Effector memory CD8-positive, alpha-beta T cell (primary cell): Measurements from ENCODE around the gene SLC2A13.
"Not testable (repeated sequence)": the region's sequence is repeated elsewhere in the genome, so short reads cannot be mapped to it uniquely, and the experiment has no call there.

Experiments used
- ATAC-seq: fragments of 150-1000 bp; cut with Tn5 transposase; replicated peaks from 2 replicates; pipeline ENCODE4 v1.10.0; 2021; ENCODE audit warnings: mild to moderate bottlenecking, moderate library complexity
- DNase-seq, 3 experiments: peaks; one replicate each; pipeline ENCODE4 v3.0.0; 2021
- H3K27ac Mint-ChIP-seq, 2 donors: one replicate each; pipeline ENCODE4 v1.8.0; 2022; ENCODE audit warnings: mild to moderate bottlenecking in 2 of 2, mixed read lengths in 2 of 2, moderate library complexity in 2 of 2
- H3K27me3 Mint-ChIP-seq, 2 donors: one replicate each; pipeline ENCODE4 v1.8.0; 2022; ENCODE audit warnings: mixed read lengths in 2 of 2
- H3K36me3 Mint-ChIP-seq: one replicate; pipeline ENCODE4 v1.8.0; 2022; ENCODE audit warnings: mild to moderate bottlenecking, moderate library complexity, mixed read lengths; ENCODE audit not compliant: insufficient read depth
- H3K4me1 Mint-ChIP-seq, 2 donors: one replicate each; pipeline ENCODE4 v1.8.0; 2022; ENCODE audit warnings: low read depth in 2 of 2, mixed read lengths in 2 of 2
- H3K4me3 Mint-ChIP-seq, 2 donors: one replicate each; pipeline ENCODE4 v1.8.0; 2022; ENCODE audit warnings: mild to moderate bottlenecking in 2 of 2, mixed read lengths in 2 of 2, moderate library complexity in 2 of 2
- H3K9me3 Mint-ChIP-seq, 2 donors: one replicate each; pipeline ENCODE4 v1.8.0; 2022; ENCODE audit warnings: mixed read lengths in 2 of 2

SLC2A13 gene

DNA sequence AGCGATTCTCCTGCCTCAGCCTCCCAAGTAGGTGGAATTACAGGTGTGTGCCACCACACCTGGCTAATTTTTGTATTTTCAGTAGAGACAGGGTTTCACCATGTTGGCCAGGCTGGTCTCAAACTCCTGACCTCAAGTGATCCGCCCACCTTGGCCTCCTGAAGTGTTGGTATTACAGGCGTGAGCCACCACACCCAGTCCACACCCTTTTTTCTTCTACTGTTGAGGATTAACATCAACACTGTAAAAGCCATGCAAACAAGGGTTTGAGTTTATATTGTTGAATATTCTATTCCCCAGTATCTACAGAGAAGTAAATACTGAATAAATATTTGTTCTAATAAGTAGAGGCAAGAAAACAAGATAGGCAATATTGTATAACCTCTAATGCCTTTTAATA lies 58.9 kb downstream of the SLC2A13 start:
- H3K9me3 Mint-ChIP-seq, H3K27me3 Mint-ChIP-seq, ATAC-seq, H3K36me3 Mint-ChIP-seq, H3K4me1 Mint-ChIP-seq, H3K4me3 Mint-ChIP-seq, DNase-seq: not testable (repeated sequence)
- peak overlapping the region in 1 of 2 donors; percentile 65 for H3K27ac Mint-ChIP-seq

DNA sequence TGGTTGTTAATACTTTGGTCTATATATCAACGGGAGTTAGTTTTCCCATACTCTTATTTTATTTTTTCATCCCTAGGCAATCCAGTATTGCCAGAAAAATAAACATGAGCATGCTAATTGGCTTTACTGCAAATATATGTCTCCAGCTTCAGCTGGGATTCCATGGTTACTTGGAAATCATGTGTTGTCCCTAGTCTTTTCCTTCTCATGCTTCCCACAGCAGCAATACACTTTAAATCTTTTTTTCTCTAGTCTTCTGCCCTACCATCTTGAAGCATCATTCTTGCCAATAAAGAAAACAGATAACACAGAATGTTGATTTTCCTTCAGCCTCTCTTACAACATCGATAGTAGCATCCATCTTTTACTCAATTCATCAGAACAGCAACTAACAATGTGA lies 60.2 kb downstream of the SLC2A13 start:
- ATAC-seq = no peak
- Mint-ChIP-seq H3K4me3 (no peak overlapping the region), H3K27ac (no peak overlapping the region), H3K36me3 (no peaks in the 10 kb centered on the region), H3K9me3 (no peaks in the 10 kb centered on the region), H3K27me3 (no peaks in the 10 kb centered on the region), H3K4me1 (no peaks in the 10 kb centered on the region)
- DNase-seq = no peak

DNA sequence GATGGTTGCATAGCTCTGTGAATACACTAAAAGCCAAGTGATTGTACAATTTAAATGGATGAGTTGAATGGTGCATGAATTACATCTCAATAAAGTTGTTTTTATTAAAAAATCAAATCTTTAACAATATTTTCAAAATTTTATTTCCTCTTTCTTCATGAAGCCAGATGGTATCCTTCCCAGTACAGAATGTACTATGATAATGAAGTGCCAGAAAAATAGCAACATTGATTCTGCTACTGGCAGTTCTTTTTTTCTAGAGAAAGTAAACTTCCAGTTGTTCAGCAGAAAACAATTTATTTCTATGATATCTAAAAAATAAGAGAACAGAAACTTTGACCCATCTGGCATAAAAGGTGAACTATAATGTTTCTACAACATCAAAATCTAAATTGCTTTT lies 61.5 kb downstream of the SLC2A13 start:
- Mint-ChIP-seq H3K4me3 (no peak overlapping the region), H3K9me3 (no peaks in the 10 kb centered on the region), H3K36me3 (no peaks in the 10 kb centered on the region), H3K4me1 (peaks cover 0 to 1% of the 10 kb centered on the region in 2 donors), H3K27ac (no peak overlapping the region), H3K27me3 (no peaks in the 10 kb centered on the region)
- no peak for ATAC-seq
- no peak for DNase-seq

DNA sequence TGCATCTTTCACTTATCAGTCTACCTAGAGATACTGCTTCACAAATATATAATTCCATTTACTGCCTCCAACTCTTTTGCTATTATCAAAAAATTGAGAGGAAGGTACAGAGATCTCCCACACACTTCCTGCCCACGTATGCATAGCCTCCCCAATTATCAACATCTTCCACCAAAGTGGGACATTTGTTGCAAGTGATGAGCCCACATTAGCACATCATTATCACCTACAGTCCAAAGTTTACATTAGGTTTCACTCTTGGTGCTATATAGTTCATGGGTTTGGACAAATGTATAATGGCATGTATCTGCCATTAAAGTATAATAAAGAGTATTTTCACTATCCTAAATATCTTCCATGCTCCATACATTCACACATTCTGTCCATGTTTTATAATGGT lies 66.3 kb downstream of the SLC2A13 start:
- no peak for DNase-seq
- no peak overlapping the region for H3K27ac Mint-ChIP-seq
- H3K36me3 Mint-ChIP-seq = no peaks in the 10 kb centered on the region
- no peaks in the 10 kb centered on the region for H3K9me3 Mint-ChIP-seq
- H3K27me3 Mint-ChIP-seq = no peaks in the 10 kb centered on the region
- H3K4me3 Mint-ChIP-seq = no peak overlapping the region
- no peak for ATAC-seq
- peaks cover 0 to 1% of the 10 kb centered on the region in 2 donors for H3K4me1 Mint-ChIP-seq

DNA sequence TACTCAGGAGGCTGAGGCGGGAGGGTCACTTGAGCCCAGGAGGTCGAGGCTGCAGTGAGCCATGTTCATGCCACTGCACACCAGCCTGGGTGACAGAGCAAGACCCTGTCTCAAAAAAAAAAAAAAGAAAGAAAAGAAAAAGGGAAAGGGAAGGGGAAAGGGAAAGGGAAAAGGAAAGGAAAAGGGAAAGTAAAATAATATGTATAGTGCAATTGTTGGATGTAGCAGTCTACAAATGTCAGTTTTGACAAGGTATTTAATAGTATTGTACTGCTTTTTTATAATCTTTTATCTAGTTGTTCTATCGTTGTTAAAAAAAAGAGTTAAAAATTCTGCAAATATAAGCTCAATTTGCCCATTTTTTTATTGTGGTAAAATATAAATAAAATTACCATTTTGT lies 67.3 kb downstream of the SLC2A13 start:
- no peaks in the 10 kb centered on the region for H3K9me3 Mint-ChIP-seq
- no peaks in the 10 kb centered on the region for H3K27me3 Mint-ChIP-seq
- H3K27ac Mint-ChIP-seq = no peak overlapping the region

DNA sequence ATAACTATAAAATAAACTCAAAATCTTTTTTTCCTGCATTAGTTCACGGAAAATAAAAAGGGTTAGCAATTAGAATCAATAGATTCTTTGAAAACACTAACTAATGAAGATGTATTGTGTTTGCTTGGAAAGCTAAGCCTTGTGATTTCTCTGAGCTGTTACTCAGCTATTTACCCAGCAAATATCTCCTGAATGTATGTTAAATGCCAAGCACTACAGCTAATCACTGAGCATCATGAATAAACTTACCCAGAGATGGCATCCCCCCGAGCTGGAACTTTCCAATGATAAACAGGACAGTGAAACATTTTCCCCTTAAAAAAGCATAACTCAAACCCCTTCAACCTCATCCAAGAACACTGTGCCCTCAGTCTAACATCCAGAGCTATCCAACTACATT lies 71.2 kb downstream of the SLC2A13 start:
- Mint-ChIP-seq H3K36me3 (no peaks in the 10 kb centered on the region), H3K4me1 (peaks cover 0 to 1% of the 10 kb centered on the region in 2 donors), H3K27me3 (no peaks in the 10 kb centered on the region), H3K27ac (no peak overlapping the region), H3K9me3 (no peaks in the 10 kb centered on the region), H3K4me3 (no peak overlapping the region)
- no peak for ATAC-seq
- no peak for DNase-seq

More for the DNA sequence above, 67.3 kb downstream of the SLC2A13 start:
- DNase-seq = no peak
- no peak overlapping the region for H3K4me3 Mint-ChIP-seq
- no peak for ATAC-seq
- H3K4me1 Mint-ChIP-seq = peaks cover 0 to 1% of the 10 kb centered on the region in 2 donors
- H3K36me3 Mint-ChIP-seq = no peaks in the 10 kb centered on the region

DNA sequence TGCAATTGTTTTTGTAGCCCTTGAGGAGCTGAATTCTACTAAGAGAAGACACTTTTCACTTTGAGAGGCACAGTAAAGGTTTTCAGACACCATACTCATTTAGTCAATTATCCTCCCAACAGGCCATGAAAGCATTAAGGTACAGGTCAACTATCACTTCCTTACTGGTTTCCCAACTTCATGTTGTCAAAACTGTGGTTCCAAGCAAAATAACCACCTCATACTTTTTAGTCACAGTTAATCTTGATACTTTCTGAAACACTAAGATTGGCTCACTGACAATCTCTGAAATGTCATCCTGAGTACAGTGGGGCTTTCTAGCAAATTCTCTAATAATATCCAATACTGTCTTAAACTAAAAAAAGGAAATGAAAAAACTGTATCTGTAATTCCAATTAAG lies 71.7 kb downstream of the SLC2A13 start:
- ATAC-seq (no peak), DNase-seq (no peak)
- Mint-ChIP-seq H3K9me3 (no peaks in the 10 kb centered on the region), H3K27me3 (no peaks in the 10 kb centered on the region), H3K27ac (no peak overlapping the region), H3K36me3 (no peaks in the 10 kb centered on the region), H3K4me1 (no peaks in the 10 kb centered on the region), H3K4me3 (no peak overlapping the region)

DNA sequence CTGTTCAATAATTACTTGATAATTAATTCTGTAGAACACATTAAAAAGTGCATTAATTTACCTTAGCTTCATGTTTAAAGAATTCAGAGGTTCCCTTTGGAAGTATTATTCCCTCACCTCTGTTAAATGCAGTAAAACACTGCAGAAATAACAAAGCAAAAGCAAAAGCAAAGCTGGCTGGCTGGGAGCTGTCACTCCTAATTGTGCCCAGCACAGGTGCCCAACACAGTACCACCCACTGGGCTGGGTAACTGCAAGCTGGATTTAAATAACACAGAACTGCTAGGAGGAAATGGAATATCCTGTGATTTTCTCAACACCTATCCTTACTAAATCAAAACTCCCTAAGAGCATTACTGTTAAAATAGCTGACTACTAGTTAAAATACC lies 72.6 kb downstream of the SLC2A13 start:
- Mint-ChIP-seq H3K27me3 (no peaks in the 10 kb centered on the region), H3K4me1 (no peaks in the 10 kb centered on the region), H3K36me3 (peaks cover 1% of the 10 kb centered on the region), H3K4me3 (no peak overlapping the region), H3K27ac (no peak overlapping the region), H3K9me3 (no peaks in the 10 kb centered on the region)
- ATAC-seq = no peak
- DNase-seq = no peak

DNA sequence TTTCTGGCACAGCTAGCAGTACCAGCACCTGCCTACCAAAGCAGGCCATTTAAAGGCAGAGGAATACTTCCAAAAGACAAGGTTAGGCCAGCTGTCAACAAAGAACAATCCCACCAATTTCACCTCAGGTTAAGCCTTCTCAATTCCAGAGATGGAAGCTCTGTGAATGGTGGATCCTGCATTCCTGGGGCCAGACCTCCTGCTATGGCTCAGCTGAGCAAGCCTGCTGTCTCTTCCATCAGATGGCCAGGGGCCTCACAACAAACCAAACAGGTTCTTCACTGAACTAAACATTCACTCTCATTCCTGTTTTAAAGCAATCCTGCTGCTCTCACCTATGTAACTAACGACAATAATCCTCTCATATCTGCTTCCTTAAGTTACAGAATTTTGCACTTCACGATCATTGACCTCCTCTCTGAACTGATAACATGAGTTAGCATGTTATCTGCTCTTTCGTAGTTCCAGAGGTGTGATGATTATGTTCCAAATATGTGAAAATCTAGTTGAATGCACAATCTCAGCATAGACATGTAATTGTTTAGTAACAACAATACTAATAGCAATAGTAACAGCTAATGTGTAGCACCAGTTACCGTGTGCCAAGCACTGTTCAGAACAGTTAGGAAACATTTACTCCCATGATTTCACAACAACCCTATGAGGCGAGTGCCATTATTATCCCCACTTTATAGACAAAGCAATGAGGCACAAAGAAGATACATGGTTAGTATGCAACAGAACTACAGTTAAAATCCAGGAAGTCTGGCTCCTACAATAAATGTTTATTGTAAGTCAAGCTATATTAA lies 73.2 kb downstream of the SLC2A13 start:
- H3K9me3 Mint-ChIP-seq = no peaks in the 10 kb centered on the region
- no peaks in the 10 kb centered on the region for H3K27me3 Mint-ChIP-seq
- H3K27ac Mint-ChIP-seq = no peak overlapping the region
- no peak overlapping the region for H3K4me3 Mint-ChIP-seq
- DNase-seq (no peak), ATAC-seq (no peak)
- peaks cover 2% of the 10 kb centered on the region for H3K36me3 Mint-ChIP-seq
- H3K4me1 Mint-ChIP-seq = no peaks in the 10 kb centered on the region

DNA sequence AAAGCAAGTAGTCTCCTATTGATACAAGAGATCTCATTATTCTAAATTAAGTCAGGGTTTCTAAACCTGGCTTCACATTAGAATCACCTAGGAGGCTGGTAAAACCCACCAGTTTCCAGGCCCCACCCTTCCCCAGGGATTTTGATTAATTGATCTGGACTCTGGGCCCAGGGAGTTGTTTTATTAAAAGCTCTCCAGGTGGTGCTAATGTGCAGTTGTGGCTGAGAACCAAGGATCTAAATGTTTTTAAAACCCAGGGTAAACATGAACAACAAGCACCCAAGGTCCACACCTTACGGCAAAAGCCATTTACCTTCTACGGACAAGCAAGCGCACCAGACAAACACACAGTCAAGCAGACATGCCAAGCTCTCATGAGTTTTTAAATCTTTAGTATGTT lies 73.9 kb downstream of the SLC2A13 start:
- no peaks in the 10 kb centered on the region for H3K9me3 Mint-ChIP-seq
- H3K27me3 Mint-ChIP-seq = no peaks in the 10 kb centered on the region
- H3K4me1 Mint-ChIP-seq = no peaks in the 10 kb centered on the region
- H3K4me3 Mint-ChIP-seq = no peak overlapping the region
- no peak for DNase-seq
- peaks cover 2% of the 10 kb centered on the region for H3K36me3 Mint-ChIP-seq
- no peak for ATAC-seq
- H3K27ac Mint-ChIP-seq = no peak overlapping the region

DNA sequence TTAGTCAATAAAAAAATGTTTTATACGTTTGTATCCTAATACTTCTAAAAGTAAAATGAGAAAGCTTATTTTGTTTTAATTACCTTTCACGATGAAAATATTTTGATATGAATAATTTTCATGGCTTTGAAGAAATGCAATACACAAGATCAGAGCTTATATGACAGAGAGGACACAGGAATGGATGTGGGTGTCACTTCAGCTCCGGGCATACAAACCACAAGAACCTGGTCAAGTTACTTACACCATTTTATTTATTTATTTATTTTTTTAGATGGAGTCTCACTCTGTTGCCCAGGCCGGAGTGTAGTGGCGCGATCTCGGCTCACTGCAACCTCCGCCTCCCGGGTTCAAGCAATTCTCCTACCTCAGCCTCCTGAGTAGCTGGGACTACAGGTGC lies 74.9 kb downstream of the SLC2A13 start:
- not testable (repeated sequence) for H3K9me3 Mint-ChIP-seq, ATAC-seq, H3K36me3 Mint-ChIP-seq, H3K4me1 Mint-ChIP-seq, H3K27ac Mint-ChIP-seq, H3K4me3 Mint-ChIP-seq, H3K27me3 Mint-ChIP-seq, DNase-seq

DNA sequence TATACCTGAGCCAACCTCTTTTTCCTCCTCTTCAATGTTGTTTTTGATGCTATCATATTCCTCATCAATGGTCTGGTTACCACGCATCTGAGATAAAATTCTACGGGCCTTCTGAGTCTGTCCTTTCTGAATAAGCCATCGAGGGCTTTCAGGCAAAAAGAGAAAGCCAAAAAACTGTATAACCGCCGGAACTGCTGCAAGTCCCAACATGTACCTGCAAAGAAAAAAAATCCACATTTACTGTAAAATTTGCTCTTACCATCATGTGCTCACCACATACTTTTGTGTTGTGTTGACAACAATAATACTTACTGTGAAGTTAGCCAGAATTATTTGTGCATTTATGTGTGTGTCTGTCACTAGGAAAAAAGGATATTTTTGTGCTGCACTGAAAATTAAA lies 77.6 kb downstream of the SLC2A13 start:
- Mint-ChIP-seq H3K9me3 (no peaks in the 10 kb centered on the region), H3K36me3 (peaks cover 2% of the 10 kb centered on the region), H3K27ac (no peak overlapping the region), H3K4me1 (peaks cover 2 to 5% of the 10 kb centered on the region in 2 donors), H3K4me3 (no peak overlapping the region), H3K27me3 (no peaks in the 10 kb centered on the region)
- DNase-seq (no peak), ATAC-seq (no peak)

DNA sequence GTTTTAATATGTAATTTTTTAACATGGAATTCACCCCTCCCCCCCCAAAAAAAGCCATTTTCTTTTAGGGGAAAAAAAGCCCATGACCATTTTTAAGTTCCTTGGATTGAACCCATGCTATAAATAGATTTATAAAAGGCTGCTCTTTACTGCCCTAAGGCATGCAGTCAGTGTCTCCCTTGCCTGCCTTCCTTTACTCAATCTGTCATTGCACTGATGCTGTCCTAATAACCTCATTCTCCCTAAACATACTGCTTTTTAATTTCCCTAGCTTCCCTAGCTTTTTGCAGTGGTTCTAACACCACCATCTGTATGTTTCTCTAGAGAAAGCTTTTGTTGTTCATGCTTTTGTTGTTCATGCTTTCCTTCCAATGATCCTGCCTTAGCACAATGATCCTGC lies 83.0 kb downstream of the SLC2A13 start:
- H3K36me3 Mint-ChIP-seq = no peaks in the 10 kb centered on the region
- no peak overlapping the region for H3K4me3 Mint-ChIP-seq
- DNase-seq (no peak), ATAC-seq (no peak)
- H3K9me3 Mint-ChIP-seq = no peaks in the 10 kb centered on the region
- no peaks in the 10 kb centered on the region for H3K27me3 Mint-ChIP-seq
- H3K4me1 Mint-ChIP-seq = peaks cover 2 to 7% of the 10 kb centered on the region in 2 donors
- no peak overlapping the region for H3K27ac Mint-ChIP-seq

DNA sequence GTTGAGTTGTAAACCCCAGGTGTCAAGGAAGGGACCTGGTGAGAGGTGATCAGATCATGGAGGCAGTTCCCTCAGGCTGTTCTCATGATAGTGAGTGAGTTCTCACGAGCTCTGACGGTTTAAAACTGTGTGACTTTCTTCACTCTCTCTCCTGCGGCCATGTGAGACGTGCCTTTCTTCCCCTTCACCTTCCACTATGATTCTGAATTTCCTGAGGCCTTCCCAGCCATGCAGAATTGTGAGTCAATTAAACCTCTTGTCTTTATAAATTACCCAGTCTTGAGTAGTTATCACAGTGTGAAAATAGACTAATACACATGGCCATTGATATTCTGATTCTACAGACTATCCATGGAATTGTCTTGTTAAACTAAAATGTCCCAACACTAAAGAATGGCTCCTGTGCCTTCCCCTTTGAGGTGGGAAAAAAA lies 85.6 kb downstream of the SLC2A13 start:
- ATAC-seq (no peak), DNase-seq (no peak)
- no peak overlapping the region for H3K4me3 Mint-ChIP-seq
- H3K36me3 Mint-ChIP-seq = no peaks in the 10 kb centered on the region
- H3K9me3 Mint-ChIP-seq = no peaks in the 10 kb centered on the region
- H3K27me3 Mint-ChIP-seq = no peaks in the 10 kb centered on the region
- peaks cover 2 to 11% of the 10 kb centered on the region in 2 donors for H3K4me1 Mint-ChIP-seq
- H3K27ac Mint-ChIP-seq = no peak overlapping the region
